ENCODE results near the gene ENGASE.

DNA sequence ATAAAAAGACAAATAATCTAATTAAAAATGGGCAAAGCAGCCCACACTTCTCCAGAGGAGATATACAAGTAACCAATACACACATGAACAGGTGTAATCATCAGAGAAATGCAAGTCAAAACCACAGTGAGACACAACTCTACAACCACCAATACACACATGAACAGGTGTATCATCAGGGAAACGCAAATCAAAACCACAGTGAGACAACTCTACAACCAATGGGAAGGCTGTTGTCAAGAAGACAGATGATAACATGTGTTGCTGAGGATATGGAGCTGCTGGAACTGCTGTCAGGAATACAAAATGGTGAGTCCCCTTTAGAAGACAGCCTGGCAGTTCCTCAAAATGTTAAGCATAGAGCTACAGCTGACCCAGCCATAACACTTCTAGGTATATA, 22.5 kb upstream of the ENGASE start:
- TF ChIP-seq RFX5 (IDR thresholded peaks at IDR 0.05; ENCODE audit: borderline replicate concordance, low read depth, low read length) (no peak), POLR2AphosphoS5 (IDR thresholded peaks at IDR 0.05; ENCODE audit: low read depth, low read length) (no peak), CTCF (IDR thresholded peaks at IDR 0.05; ENCODE audit: control extremely low read depth in 1 of 3, insufficient read depth in 1 of 3, low read depth in 1 of 3, low read length in 3 of 3) (no peak), POLR2A (IDR thresholded peaks at IDR 0.05; ENCODE audit: control extremely low read depth in 1 of 2, low read depth in 2 of 2, low read length in 2 of 2) (no peak), EP300 (IDR thresholded peaks at IDR 0.05; ENCODE audit: borderline replicate concordance in 1 of 2, low read depth in 2 of 2, low read length in 2 of 2) (no peak), EZH2 (IDR thresholded peaks at IDR 0.05; ENCODE audit: low read depth, low read length, severe bottlenecking) (no peak), CHD2 (IDR thresholded peaks at IDR 0.05; ENCODE audit: low read length) (no peak), ZNF274 (IDR thresholded peaks at IDR 0.05; ENCODE audit: borderline replicate concordance, extremely low read depth, low read length) (no peak), CBX5 (IDR thresholded peaks at IDR 0.05; ENCODE audit: low read depth, low read length) (no peak), TAF1 (IDR thresholded peaks at IDR 0.05; ENCODE audit: low read depth, low read length) (no peak), RAD21 (IDR thresholded peaks at IDR 0.05 in 1 of 2, conservative IDR thresholded peaks at IDR 0.05 in 1 of 2; ENCODE audit: low read depth in 2 of 2, low read length in 2 of 2) (no peak), POU5F1 (IDR thresholded peaks at IDR 0.05; ENCODE audit: low read depth, low read length) (no peak)
- TF ChIP-seq, protein P1, sequence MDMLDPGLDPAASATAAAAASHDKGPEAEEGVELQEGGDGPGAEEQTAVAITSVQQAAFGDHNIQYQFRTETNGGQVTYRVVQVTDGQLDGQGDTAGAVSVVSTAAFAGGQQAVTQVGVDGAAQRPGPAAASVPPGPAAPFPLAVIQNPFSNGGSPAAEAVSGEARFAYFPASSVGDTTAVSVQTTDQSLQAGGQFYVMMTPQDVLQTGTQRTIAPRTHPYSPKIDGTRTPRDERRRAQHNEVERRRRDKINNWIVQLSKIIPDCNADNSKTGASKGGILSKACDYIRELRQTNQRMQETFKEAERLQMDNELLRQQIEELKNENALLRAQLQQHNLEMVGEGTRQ (IDR thresholded peaks at IDR 0.05; ENCODE audit: low read length), result no peak
- TF ChIP-seq, protein P2, sequence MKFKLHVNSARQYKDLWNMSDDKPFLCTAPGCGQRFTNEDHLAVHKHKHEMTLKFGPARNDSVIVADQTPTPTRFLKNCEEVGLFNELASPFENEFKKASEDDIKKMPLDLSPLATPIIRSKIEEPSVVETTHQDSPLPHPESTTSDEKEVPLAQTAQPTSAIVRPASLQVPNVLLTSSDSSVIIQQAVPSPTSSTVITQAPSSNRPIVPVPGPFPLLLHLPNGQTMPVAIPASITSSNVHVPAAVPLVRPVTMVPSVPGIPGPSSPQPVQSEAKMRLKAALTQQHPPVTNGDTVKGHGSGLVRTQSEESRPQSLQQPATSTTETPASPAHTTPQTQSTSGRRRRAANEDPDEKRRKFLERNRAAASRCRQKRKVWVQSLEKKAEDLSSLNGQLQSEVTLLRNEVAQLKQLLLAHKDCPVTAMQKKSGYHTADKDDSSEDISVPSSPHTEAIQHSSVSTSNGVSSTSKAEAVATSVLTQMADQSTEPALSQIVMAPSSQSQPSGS (IDR thresholded peaks at IDR 0.05; ENCODE audit: low read length), result no peak
